WTC11 (cell line): Measurements from ENCODE around the gene ARHGAP44.

ENCODE experiments used
- FOXJ3 ChIP-seq: sonication (generic); formaldehyde crosslinking; IDR thresholded peaks from 2 replicates; pipeline ENCODE4 v1.9.0; 2021; ENCODE audit warnings: missing genetic modification reagents, mild to moderate bottlenecking, borderline replicate concordance
- SMAD4 ChIP-seq: sonication (generic); formaldehyde crosslinking; IDR thresholded peaks from 2 replicates; pipeline ENCODE4 v1.8.0; 2022; ENCODE audit warnings: mild to moderate bottlenecking, missing genetic modification reagents
- TEAD1 ChIP-seq: sonication (generic); formaldehyde crosslinking; IDR thresholded peaks from 2 replicates; pipeline ENCODE4 v1.8.0; 2022; ENCODE audit warnings: mild to moderate bottlenecking, missing genetic modification reagents
- ZNF121 ChIP-seq: sonication (generic); formaldehyde crosslinking; IDR thresholded peaks from 2 replicates; pipeline ENCODE4 v1.8.0; 2023; ENCODE audit warnings: missing genetic modification reagents
- TF ChIP-seq, protein P1 (sequence below): fragments of 200-600 bp; IDR thresholded peaks from 2 replicates; pipeline ENCODE4 v1.8.0; 2022; ENCODE audit warnings: antibody characterized with exemption
- TF ChIP-seq, protein P2 (sequence below): sonication (generic); formaldehyde crosslinking; IDR thresholded peaks from 2 replicates; pipeline ENCODE4 v1.8.1; 2023; ENCODE audit warnings: mild to moderate bottlenecking, missing genetic modification reagents, moderate library complexity
- TF ChIP-seq, protein P3 (sequence below): sonication (generic); formaldehyde crosslinking; IDR thresholded peaks from 2 replicates; pipeline ENCODE4 v1.8.1; 2022; ENCODE audit warnings: missing genetic modification reagents, borderline replicate concordance

DNA sequence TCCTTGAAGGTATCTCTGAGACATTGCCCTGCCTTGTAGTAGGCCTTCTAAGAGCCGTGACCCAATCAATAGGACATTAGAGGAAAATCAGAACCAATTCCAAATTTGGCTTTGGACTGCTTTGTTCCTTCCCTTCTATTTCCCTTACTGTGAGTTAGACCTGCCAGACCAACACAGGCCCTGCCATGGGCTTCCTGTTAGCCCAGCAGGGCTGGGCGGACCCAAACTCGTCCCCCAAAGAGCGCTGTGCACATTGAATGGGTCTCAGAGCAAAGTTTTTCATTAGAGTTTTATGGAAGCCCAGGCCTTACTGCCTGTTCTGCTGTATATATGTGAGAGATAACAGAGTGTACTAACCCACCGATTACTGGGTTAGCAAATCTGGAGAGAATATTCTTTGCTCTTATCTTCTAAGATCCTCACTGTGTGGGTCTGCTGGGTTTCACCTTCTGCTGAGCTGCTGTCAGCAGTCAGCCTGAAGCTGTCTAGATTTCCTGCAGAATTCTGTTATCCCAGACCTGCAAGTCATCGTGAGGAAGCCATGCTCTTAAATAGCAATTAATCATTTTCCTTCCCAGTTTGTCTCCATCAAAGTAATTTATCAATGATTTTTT lies 5.7 kb downstream of the ARHGAP44 start:
- TF ChIP-seq, protein P1, sequence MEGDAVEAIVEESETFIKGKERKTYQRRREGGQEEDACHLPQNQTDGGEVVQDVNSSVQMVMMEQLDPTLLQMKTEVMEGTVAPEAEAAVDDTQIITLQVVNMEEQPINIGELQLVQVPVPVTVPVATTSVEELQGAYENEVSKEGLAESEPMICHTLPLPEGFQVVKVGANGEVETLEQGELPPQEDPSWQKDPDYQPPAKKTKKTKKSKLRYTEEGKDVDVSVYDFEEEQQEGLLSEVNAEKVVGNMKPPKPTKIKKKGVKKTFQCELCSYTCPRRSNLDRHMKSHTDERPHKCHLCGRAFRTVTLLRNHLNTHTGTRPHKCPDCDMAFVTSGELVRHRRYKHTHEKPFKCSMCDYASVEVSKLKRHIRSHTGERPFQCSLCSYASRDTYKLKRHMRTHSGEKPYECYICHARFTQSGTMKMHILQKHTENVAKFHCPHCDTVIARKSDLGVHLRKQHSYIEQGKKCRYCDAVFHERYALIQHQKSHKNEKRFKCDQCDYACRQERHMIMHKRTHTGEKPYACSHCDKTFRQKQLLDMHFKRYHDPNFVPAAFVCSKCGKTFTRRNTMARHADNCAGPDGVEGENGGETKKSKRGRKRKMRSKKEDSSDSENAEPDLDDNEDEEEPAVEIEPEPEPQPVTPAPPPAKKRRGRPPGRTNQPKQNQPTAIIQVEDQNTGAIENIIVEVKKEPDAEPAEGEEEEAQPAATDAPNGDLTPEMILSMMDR = no peak
- TF ChIP-seq TEAD1 (no peak), FOXJ3 (CRISPR knock-in tag) (no peak), SMAD4 (CRISPR knock-in tag) (no peak), ZNF121 (CRISPR knock-in tag) (no peak)
- TF ChIP-seq, protein P2, sequence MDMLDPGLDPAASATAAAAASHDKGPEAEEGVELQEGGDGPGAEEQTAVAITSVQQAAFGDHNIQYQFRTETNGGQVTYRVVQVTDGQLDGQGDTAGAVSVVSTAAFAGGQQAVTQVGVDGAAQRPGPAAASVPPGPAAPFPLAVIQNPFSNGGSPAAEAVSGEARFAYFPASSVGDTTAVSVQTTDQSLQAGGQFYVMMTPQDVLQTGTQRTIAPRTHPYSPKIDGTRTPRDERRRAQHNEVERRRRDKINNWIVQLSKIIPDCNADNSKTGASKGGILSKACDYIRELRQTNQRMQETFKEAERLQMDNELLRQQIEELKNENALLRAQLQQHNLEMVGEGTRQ (CRISPR knock-in tag) = no peak
- TF ChIP-seq, protein P3, sequence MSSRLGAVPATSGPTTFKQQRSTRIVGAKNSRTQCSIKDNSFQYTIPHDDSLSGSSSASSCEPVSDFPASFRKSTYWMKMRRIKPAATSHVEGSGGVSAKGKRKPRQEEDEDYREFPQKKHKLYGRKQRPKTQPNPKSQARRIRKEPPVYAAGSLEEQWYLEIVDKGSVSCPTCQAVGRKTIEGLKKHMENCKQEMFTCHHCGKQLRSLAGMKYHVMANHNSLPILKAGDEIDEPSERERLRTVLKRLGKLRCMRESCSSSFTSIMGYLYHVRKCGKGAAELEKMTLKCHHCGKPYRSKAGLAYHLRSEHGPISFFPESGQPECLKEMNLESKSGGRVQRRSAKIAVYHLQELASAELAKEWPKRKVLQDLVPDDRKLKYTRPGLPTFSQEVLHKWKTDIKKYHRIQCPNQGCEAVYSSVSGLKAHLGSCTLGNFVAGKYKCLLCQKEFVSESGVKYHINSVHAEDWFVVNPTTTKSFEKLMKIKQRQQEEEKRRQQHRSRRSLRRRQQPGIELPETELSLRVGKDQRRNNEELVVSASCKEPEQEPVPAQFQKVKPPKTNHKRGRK = no peak
